ENCODE data around the gene KHDC4. TPM values are rescaled to one million over a fixed set of nuclear protein-coding genes. Genes with fewer than 3 reads are reported as not detected.
A peak's percentile ranks its signal among the peaks of the same experiment; 100 is the strongest.

The KHDC4 gene
- total RNA-seq, 1 experiment from 2014 or later, result 93.3 TPM

- Histone ChIP-seq H3K4me3 (ENCODE audit: low read depth, low read length, poor library complexity, severe bottlenecking) (no peak overlapping the region), H3K36me3 (ENCODE audit: insufficient read depth, low read length, poor library complexity, severe bottlenecking) (peaks cover 37% of the 10 kb centered on the region), H3K9me3 (ENCODE audit: low read depth, low read length, poor library complexity, severe bottlenecking) (no peaks in the 10 kb centered on the region), H3K4me1 (ENCODE audit: insufficient read depth, low read length, poor library complexity, severe bottlenecking) (peaks cover 72% of the 10 kb centered on the region), H3K27me3 (replicated peaks; ENCODE audit: insufficient read depth, low read depth, low read length, poor library complexity) (no peaks in the 10 kb centered on the region), H3K27ac (ENCODE audit: low read depth, low read length, poor library complexity, severe bottlenecking) (peak overlapping the region; percentile 43)
- TF ChIP-seq, protein P1, sequence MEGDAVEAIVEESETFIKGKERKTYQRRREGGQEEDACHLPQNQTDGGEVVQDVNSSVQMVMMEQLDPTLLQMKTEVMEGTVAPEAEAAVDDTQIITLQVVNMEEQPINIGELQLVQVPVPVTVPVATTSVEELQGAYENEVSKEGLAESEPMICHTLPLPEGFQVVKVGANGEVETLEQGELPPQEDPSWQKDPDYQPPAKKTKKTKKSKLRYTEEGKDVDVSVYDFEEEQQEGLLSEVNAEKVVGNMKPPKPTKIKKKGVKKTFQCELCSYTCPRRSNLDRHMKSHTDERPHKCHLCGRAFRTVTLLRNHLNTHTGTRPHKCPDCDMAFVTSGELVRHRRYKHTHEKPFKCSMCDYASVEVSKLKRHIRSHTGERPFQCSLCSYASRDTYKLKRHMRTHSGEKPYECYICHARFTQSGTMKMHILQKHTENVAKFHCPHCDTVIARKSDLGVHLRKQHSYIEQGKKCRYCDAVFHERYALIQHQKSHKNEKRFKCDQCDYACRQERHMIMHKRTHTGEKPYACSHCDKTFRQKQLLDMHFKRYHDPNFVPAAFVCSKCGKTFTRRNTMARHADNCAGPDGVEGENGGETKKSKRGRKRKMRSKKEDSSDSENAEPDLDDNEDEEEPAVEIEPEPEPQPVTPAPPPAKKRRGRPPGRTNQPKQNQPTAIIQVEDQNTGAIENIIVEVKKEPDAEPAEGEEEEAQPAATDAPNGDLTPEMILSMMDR (conservative IDR thresholded peaks at IDR 0.05; ENCODE audit: low read depth, low read length), result no peak
- TF ChIP-seq EZH2 (IDR thresholded peaks at IDR 0.05; ENCODE audit: borderline replicate concordance, low read depth, low read length, poor library complexity, severe bottlenecking), result no peak
- POLR2A ChIA-PET (ENCODE audit: low non-redundant PET), result interaction anchor here (0.6 kb wide), 1 partner anchor 818 kb away, joined by 4 read pairs; no protein-coding TSS in a partner anchor
- intact Hi-C loops (cut with micrococcal nuclease; ENCODE audit: unreplicated experiment), result no loop called here
- no peak for DNase-seq (ENCODE audit: low spot score)
- CTCF ChIA-PET, result no interaction called here
- no TSS peak for BruUV-seq (replicated peaks)
Observed at GRCh38 chr1:155971910-155972809, 37.9 kb upstream of the KHDC4 start.

DNA sequence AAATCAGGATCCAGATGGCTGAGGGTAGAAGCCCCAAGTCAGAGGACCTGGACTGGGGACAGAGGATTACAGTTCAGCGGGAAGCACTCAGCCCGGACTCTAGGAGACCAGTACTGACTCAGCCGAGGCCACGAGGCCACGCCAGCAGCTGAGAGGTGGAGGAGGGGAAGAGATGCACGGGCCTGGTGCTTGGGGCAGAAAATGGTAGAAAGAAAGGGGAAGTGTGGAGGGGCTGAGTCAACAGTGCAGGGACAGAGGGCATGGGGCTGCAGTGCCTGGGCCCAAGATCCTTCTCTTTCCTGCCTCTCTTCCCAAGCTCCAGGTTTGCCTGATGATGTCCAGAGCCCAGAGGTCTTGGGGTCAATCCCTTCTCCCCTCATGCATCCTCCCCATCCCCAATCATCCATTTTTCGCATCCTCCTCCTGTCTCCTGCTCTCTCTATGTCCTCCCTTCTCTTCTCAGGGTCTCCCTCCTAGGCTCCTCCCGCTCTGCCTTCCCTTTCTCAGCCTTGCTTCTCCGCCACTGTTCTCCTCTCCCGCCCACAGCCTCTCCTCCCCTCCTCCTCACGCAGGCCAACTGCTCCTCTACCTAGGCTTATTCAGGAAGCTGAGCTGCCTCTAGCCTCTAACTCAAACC is 36.4 kb upstream of the KHDC4 start:
- TF ChIP-seq, protein P1 (conservative IDR thresholded peaks at IDR 0.05; ENCODE audit: low read depth, low read length), result no peak
- no peak for TF ChIP-seq EZH2 (IDR thresholded peaks at IDR 0.05; ENCODE audit: borderline replicate concordance, low read depth, low read length, poor library complexity, severe bottlenecking)
- no peak for DNase-seq (ENCODE audit: low spot score)
- Histone ChIP-seq H3K27ac (ENCODE audit: low read depth, low read length, poor library complexity, severe bottlenecking) (peak overlapping the region; percentile 58), H3K9me3 (ENCODE audit: low read depth, low read length, poor library complexity, severe bottlenecking) (no peaks in the 10 kb centered on the region), H3K27me3 (replicated peaks; ENCODE audit: insufficient read depth, low read depth, low read length, poor library complexity) (no peaks in the 10 kb centered on the region), H3K4me1 (ENCODE audit: insufficient read depth, low read length, poor library complexity, severe bottlenecking) (peaks cover 59% of the 10 kb centered on the region), H3K4me3 (ENCODE audit: low read depth, low read length, poor library complexity, severe bottlenecking) (no peak overlapping the region), H3K36me3 (ENCODE audit: insufficient read depth, low read length, poor library complexity, severe bottlenecking) (peaks cover 52% of the 10 kb centered on the region)
- BruUV-seq (replicated peaks), result no TSS peak
- ChIA-PET POLR2A (ENCODE audit: low non-redundant PET) (no interaction called here), CTCF (no interaction called here)
- intact Hi-C loops (cut with micrococcal nuclease; ENCODE audit: unreplicated experiment), result no loop called here

DNA sequence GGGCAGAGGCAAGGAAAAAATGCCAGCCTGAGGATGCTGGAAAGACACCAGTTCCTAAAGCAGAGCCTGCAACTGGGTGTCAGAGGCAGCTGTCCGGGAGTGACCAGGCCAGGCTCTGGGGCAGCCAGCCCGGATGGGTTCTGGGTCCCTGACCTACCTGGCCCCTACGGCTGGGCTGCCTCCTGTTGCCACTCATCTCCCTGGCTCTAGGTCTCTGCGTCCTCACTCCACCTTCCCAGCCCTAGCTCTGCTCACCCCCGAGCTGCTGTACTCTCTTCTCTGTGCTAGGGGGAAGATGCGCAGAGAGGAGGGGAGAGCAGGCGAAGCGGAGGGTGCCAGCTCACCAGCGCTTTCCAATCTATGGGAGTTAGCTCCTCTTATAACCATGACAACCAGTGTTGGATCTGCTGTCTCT is 35.2 kb upstream of the KHDC4 start:
- intact Hi-C loops (cut with micrococcal nuclease; ENCODE audit: unreplicated experiment), result no loop called here
- H3K27me3 ChIP-seq (replicated peaks; ENCODE audit: insufficient read depth, low read depth, low read length, poor library complexity), result no peaks in the 10 kb centered on the region
- ChIA-PET POLR2A (ENCODE audit: low non-redundant PET) (interaction anchor here (0.5 kb wide), 1 partner anchor 18 kb away, joined by 3 read pairs; no protein-coding TSS in a partner anchor), CTCF (no interaction called here)
- no peak overlapping the region for H3K4me3 ChIP-seq (ENCODE audit: low read depth, low read length, poor library complexity, severe bottlenecking)
- no peak for DNase-seq (ENCODE audit: low spot score)
- TF ChIP-seq, protein P1 (conservative IDR thresholded peaks at IDR 0.05; ENCODE audit: low read depth, low read length), result no peak
- no peak for TF ChIP-seq EZH2 (IDR thresholded peaks at IDR 0.05; ENCODE audit: borderline replicate concordance, low read depth, low read length, poor library complexity, severe bottlenecking)
- H3K36me3 ChIP-seq (ENCODE audit: insufficient read depth, low read length, poor library complexity, severe bottlenecking), result peaks cover 65% of the 10 kb centered on the region
- no peaks in the 10 kb centered on the region for H3K9me3 ChIP-seq (ENCODE audit: low read depth, low read length, poor library complexity, severe bottlenecking)
- BruUV-seq (replicated peaks), result no TSS peak
- peaks cover 48% of the 10 kb centered on the region for H3K4me1 ChIP-seq (ENCODE audit: insufficient read depth, low read length, poor library complexity, severe bottlenecking)
- H3K27ac ChIP-seq (ENCODE audit: low read depth, low read length, poor library complexity, severe bottlenecking), result peak overlapping the region; percentile 58
